BJ (cell line): ENCODE measurements around the gene TULP1. TPM values are rescaled to one million over a fixed set of nuclear protein-coding genes. Genes with fewer than 3 reads are reported as not detected.
A peak's percentile ranks its signal among the peaks of the same experiment; 100 is the strongest.

Source experiments
- CTCF ChIA-PET: fragments of 350-600 bp; formaldehyde crosslinking; extraction: SDS; loops from one replicate; lab custom pipeline; 2021; ENCODE audit warnings: antibody characterized with exemption, inconsistent platforms; lab: Yijun Ruan, JAX
- POLR2A ChIA-PET: fragments of 300-600 bp; sonication (Branson Sonifier 250); formaldehyde crosslinking; extraction: SDS; loops from one replicate; lab custom pipeline; 2021; ENCODE audit warnings: antibody characterized with exemption; lab: Charles Lee
- DNase-seq: peaks from one replicate; pipeline ENCODE4 v3.0.0-alpha.2; 2011; ENCODE audit warnings: low read depth
- H3K27me3 ChIP-seq: 2 replicates; pipeline ENCODE4 v1.6.0; 2011; ENCODE audit warnings: low read length; ENCODE audit not compliant: control insufficient read depth, insufficient read depth
- H3K36me3 ChIP-seq: 2 replicates; pipeline ENCODE4 v1.5.1; 2011; ENCODE audit warnings: low read length; ENCODE audit not compliant: control insufficient read depth, insufficient read depth
- H3K4me3 ChIP-seq: 2 replicates; pipeline ENCODE4 v1.5.1; 2011; ENCODE audit warnings: low read depth, mild to moderate bottlenecking, control low read depth, low read length
- CTCF ChIP-seq: IDR thresholded peaks from 2 replicates; pipeline ENCODE4 v1.5.1; 2011; ENCODE audit warnings: low read depth, mild to moderate bottlenecking, control low read depth, inconsistent platforms, low read length, moderate library complexity; ENCODE audit not compliant: insufficient read depth
- polyA plus RNA-seq: library from polyadenylated mRNA; depleted of rRNA; stranded (reverse); fragments of >200 nt; gene quantifications from 2 replicates; pipeline ENCODE4 v1.2.3, GENCODE V29; 2011

TULP1 gene
- polyA plus RNA-seq, 1 experiment, result not detected

GRCh38 chr6:35473075-35473849 lies 39.4 kb downstream of the TULP1 start:
- peaks cover 34% of the 10 kb centered on the region for H3K36me3 ChIP-seq
- no peak for DNase-seq
- TF ChIP-seq CTCF, result no peak
- H3K27me3 ChIP-seq, result no peaks in the 10 kb centered on the region
- POLR2A ChIA-PET, result interaction anchor here (0.5 to 0.6 kb wide), 2 partner anchors 9 to 421 kb away, joined by 5 to 11 read pairs; no protein-coding TSS in a partner anchor
- CTCF ChIA-PET, result interaction anchor here (0.8 to 1.8 kb wide), 3 partner anchors 10 to 49 kb away, joined by 3 to 5 read pairs (median 4); no protein-coding TSS in a partner anchor
- H3K4me3 ChIP-seq, result no peak overlapping the region

GRCh38 chr6:35471836-35472345 lies 40.8 kb downstream of the TULP1 start:
- POLR2A ChIA-PET, result interaction anchor here (0.6 kb wide), 1 partner anchor 70 kb away, joined by 3 read pairs; no protein-coding TSS in a partner anchor
- Histone ChIP-seq H3K27me3 (no peaks in the 10 kb centered on the region), H3K36me3 (peaks cover 28% of the 10 kb centered on the region), H3K4me3 (no peak overlapping the region)
- no peak for DNase-seq
- CTCF ChIA-PET, result interaction anchor here (0.8 to 1.8 kb wide), 5 partner anchors 8 to 129 kb away, joined by 3 read pairs; no protein-coding TSS in a partner anchor
- no peak for TF ChIP-seq CTCF

- CTCF ChIA-PET, result interaction anchor here (0.5 to 1.1 kb wide), 2 partner anchors 11 to 19 kb away, joined by 3 read pairs; no protein-coding TSS in a partner anchor
Observed at GRCh38 chr6:35470663-35471120, 42.0 kb downstream of the TULP1 start.

GRCh38 chr6:35469751-35470662 lies 42.7 kb downstream of the TULP1 start:
- no peak for DNase-seq
- CTCF ChIA-PET, result interaction anchor here (0.8 to 3.3 kb wide), 6 partner anchors 8 to 173 kb away, joined by 3 to 22 read pairs (median 4); partner anchors contain the start of gene DEF6
- Histone ChIP-seq H3K4me3 (peak overlapping the region; percentile 80), H3K36me3 (peaks cover 25% of the 10 kb centered on the region), H3K27me3 (no peaks in the 10 kb centered on the region)
- POLR2A ChIA-PET, result interaction anchor here (0.8 kb wide), 1 partner anchor 128 kb away, joined by 3 read pairs; the partner anchor contains the start of gene PPARD
- TF ChIP-seq CTCF, result no peak

More at GRCh38 chr6:35470663-35471120, 42.0 kb downstream of the TULP1 start:
- Histone ChIP-seq H3K27me3 (no peaks in the 10 kb centered on the region), H3K36me3 (peaks cover 28% of the 10 kb centered on the region), H3K4me3 (no peak overlapping the region)
- TF ChIP-seq CTCF, result no peak
- POLR2A ChIA-PET, result interaction anchor here (0.6 kb wide), 1 partner anchor 18 kb away, joined by 4 read pairs; no protein-coding TSS in a partner anchor
- DNase-seq, result no peak
